Activated naive CD4-positive, alpha-beta T cell treated with anti-CD3 and anti-CD28 coated beads, Interleukin-2, amount 50 U/mL, for 72 hours (primary cell): ENCODE measurements around the gene ERICH6B. TPM values are rescaled to one million over a fixed set of nuclear protein-coding genes. Genes with fewer than 3 reads are reported as not detected.

Source experiments
- ATAC-seq, 2 donors: fragments of 150-1000 bp; cut with Tn5 transposase; 2 replicates each; pipeline ENCODE4 v1.10.0; 2021; ENCODE audit warnings: mild to moderate bottlenecking in 2 of 2, moderate library complexity in 2 of 2
- DNase-seq, 2 donors: peaks; one replicate each; pipeline ENCODE4 v3.0.0; 2021 to 2022; ENCODE audit warnings: low spot score in 2 of 2
- H3K27ac Mint-ChIP-seq, 2 donors: one replicate each; pipeline ENCODE4 v1.8.0; 2022; ENCODE audit warnings: mild to moderate bottlenecking in 2 of 2, mixed read lengths in 2 of 2
- H3K36me3 Mint-ChIP-seq, 2 donors: one replicate each; pipeline ENCODE4 v1.8.0; 2022; ENCODE audit warnings: mixed read lengths in 2 of 2
- H3K9me3 Mint-ChIP-seq, 2 donors: one replicate each; pipeline ENCODE4 v1.8.0; 2022; ENCODE audit warnings: mixed read lengths in 2 of 2
- total RNA-seq, 2 donors: library from RNA; stranded (reverse); gene quantifications; one replicate each; pipeline ENCODE4 v1.2.3, GENCODE V29; 2022

Gene ERICH6B
- total RNA-seq, 2 donors from 2014 or later, result not detected

DNA sequence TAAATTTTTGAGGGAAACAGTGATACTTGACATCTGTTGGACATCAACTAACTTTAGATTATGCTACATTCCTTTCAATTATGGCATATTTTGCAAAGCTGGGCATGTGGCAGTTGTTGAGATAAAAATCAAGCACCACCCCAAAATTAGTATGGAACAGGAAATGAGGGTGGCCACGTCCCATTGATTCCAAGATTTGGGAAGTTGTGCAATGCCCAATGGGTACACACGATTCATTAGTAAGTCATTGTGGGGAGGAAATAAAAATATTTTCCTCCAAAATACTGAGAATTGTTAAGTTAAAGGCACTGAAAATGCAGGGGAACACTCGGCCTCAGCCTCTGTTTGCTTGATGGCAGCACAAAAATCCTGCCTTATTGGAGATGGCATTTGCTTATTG lies 7.6 kb downstream of the ERICH6B start:
- ATAC-seq (no peak), DNase-seq (no peak)
- Mint-ChIP-seq H3K27ac (no peak overlapping the region), H3K36me3 (no peaks in the 10 kb centered on the region), H3K9me3 (no peaks in the 10 kb centered on the region)

DNA sequence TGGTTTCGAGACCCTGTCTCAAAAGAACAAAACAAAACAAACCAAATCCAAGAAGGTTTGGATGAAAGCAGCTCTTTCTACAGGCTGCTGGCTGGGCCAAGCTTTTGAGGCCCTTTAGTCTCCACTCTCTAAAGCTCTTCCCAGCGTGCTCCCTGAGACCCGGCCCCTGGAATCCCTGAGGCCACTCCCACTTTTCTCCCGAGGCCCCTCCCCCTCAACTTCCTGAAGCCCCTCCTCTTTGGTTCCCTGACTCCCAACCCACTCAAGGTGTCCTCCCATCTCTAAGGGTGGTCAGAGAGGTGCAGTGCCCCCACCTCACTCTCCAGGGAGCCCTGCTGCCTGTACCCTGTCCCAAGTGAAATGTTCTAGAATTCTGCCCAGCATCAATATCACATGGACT lies 10.6 kb downstream of the ERICH6B start:
- Mint-ChIP-seq H3K36me3 (no peaks in the 10 kb centered on the region), H3K9me3 (no peaks in the 10 kb centered on the region), H3K27ac (no peak overlapping the region)
- ATAC-seq (no peak), DNase-seq (no peak)

DNA sequence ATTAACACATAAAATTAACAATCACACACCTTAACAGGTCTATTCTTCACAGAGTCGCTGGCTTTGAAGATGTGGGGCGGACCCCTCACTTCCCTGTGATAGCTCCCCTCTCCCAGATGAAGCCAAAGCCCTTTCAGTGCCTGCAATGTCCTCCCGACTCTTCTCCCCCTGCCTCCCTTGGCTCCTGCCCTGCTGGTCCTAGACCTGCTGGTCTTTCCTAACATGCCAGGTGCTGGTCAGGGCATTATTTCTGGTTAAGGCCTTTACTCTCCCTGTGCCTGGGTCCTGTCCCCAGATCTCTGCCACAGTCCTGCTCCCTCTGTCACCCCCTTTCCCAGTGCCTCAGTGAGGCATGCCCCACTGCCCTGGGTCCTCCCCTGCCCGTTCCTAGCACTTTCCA lies 12.2 kb downstream of the ERICH6B start:
- DNase-seq, result no peak
- Mint-ChIP-seq H3K27ac (no peak overlapping the region), H3K9me3 (no peaks in the 10 kb centered on the region)

DNA sequence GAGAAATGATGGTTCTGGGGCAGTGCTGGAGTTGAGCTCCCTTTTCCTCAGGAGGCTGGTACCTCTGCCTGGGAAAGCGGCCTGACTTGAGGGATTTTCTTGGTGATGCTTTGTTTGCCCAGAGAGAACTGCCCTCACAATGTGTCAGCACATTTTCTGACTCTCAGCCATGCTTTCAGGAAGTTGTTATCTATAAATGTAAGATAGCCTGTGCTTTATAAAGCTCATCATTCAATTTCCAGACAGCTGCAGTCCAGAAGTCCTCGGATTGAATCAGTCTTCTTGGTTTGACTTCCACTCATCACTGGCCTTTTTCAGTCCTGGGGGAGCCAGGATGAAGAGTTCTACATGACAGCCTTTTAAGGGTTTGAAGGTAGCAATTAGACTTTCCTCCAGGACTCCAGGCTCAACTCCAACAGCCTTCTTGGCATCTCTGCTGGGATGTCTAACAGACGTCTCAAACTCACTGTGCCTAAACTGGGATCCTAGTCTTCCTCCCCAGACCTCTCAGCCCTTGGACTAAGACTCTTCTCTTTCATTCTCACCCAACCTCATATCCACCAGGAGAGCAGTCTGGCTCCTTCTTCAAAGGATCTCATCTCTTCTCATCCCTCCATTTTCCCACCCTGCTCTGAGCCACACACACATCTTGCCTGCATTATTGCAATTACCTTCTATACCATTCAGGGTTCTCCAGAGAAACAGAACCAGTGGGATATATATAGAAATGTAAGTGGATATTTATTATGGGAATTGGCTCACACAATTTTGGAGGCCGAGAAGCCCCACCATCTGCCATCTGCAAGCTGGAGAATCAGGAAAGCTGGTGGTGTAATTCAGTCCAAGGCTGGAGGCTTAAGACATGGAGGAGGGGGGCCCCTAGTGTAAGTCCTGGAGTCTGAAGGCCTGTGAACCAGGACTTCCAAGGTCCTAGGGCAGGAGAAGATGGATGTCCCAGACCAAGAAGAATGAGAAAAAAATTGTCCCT lies 13.1 kb downstream of the ERICH6B start:
- Mint-ChIP-seq H3K36me3 (no peaks in the 10 kb centered on the region), H3K27ac (no peak overlapping the region), H3K9me3 (no peaks in the 10 kb centered on the region)
- ATAC-seq (no peak), DNase-seq (no peak)

More for the DNA sequence above, 12.2 kb downstream of the ERICH6B start:
- no peak for ATAC-seq
- H3K36me3 Mint-ChIP-seq, result no peaks in the 10 kb centered on the region

DNA sequence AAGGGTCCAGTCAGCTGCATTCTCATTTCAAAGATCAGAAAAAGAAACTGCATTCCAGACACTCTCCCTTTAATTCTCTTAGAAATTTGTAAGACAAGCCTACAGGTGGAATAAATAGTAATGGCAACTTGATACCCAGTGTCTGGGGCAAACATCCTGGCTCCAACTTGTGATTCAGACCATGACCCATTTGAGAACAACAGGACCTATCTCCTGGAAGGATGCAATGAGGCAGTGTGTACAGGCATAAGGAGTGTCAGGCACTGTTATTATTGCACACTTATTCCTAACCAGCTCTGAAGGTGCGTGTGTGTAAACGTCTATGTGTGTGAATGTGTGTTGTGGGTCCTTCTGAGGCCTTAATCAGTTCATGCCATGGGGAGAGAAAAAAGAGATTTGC lies 13.9 kb downstream of the ERICH6B start:
- Mint-ChIP-seq H3K9me3 (no peaks in the 10 kb centered on the region), H3K27ac (no peak overlapping the region), H3K36me3 (no peaks in the 10 kb centered on the region)
- DNase-seq (no peak), ATAC-seq (no peak)

DNA sequence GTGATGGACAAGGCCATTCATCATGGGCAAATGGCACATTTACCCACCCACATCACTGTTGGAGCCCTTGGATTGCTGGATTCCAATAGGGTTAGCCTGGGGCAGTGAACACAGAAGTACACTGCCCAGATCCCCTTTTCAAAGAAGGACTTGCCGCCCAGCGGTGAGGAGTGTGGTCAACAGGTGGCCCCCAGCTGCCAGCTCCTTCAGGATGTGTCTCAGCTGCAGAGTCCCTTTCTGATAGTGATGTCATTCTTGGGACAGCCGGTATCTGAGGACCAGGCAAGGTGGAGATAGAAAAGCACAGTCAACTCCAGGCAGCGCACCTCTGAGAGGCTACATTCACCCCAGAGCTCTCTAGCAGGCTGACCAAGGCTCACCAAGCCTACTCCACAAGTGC lies 16.9 kb downstream of the ERICH6B start:
- Mint-ChIP-seq H3K9me3 (peaks cover 0 to 4% of the 10 kb centered on the region in 2 donors), H3K27ac (no peak overlapping the region), H3K36me3 (no peaks in the 10 kb centered on the region)
- DNase-seq (no peak), ATAC-seq (no peak)

DNA sequence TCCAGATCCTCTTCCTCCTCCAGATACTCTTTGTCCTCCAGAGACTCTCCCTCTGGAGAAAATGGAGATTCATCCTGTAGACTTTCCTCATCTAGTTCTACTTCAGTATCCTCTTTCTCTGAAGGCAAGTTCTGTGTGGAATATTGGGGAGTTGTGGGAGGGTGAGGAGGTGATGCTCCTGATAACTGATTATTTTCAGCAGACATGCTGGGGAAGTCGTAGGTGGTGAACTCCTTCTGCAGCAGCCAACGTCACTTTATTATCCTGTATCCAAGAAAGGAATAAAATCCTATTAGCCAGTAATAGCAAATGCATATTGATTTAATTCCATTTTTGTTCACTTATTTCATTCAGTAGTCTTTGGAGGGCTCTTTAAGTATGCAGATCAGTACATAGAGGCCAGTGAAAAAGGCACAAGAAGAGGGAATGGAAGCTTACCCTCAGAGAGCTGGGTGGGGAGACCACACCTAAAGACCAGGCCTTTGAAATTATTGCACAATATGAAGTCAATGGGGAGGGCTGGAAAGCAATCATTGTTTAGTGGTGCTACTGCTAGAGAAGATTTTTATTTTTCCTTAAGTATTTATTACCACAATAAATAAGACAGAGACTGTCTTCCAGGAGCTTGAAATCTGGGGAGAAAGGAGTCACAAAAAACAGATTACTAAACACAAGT lies 18.6 kb downstream of the ERICH6B start:
- ATAC-seq, result no peak
- Mint-ChIP-seq H3K36me3 (no peaks in the 10 kb centered on the region), H3K9me3 (peaks cover 0 to 4% of the 10 kb centered on the region in 2 donors), H3K27ac (no peak overlapping the region)
- DNase-seq, result no peak

DNA sequence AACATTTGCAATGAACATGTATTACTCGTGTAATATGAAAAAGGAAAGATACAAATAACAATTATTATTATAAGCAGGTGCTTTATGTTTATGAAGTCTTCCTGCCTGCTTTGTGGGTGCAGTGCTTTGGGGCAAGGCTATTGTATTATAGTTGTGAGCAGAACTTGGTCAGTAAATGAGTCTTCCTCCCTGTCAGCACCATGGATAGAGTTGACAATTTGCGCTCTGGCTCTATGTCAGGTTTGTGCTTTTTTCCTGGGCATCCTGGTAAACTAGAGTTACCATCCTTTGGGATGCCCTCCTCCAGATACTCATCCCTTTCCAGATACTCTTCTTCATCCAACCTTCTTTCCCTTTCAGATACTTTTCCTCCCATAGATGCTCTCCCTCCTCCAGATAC lies 19.6 kb downstream of the ERICH6B start:
- DNase-seq, result no peak
- no peak for ATAC-seq
- H3K27ac Mint-ChIP-seq, result no peak overlapping the region
- H3K36me3 Mint-ChIP-seq, result no peaks in the 10 kb centered on the region
- peaks cover 0 to 4% of the 10 kb centered on the region in 2 donors for H3K9me3 Mint-ChIP-seq

DNA sequence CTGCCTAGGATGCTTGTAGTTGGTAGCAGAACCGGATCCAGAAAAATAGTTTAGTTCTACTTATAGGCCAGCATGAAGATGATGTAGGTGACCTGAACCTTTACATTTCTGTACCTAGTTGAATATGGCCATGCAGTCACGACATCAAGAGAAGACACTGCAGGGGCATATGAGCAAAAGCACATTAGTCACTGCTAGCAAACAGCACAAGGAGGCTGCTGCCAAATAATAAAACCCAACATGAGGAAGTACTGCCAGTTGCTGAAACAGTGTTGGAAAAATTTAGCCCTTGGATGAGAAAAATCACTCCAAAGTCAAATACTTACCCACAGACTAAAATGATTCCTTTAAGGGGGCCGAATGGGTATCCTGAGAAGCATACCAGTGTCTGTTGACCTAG lies 20.8 kb downstream of the ERICH6B start:
- ATAC-seq (no peak), DNase-seq (no peak)
- H3K9me3 Mint-ChIP-seq, result peaks cover 0 to 4% of the 10 kb centered on the region in 2 donors
- no peak overlapping the region for H3K27ac Mint-ChIP-seq
- H3K36me3 Mint-ChIP-seq, result no peaks in the 10 kb centered on the region

DNA sequence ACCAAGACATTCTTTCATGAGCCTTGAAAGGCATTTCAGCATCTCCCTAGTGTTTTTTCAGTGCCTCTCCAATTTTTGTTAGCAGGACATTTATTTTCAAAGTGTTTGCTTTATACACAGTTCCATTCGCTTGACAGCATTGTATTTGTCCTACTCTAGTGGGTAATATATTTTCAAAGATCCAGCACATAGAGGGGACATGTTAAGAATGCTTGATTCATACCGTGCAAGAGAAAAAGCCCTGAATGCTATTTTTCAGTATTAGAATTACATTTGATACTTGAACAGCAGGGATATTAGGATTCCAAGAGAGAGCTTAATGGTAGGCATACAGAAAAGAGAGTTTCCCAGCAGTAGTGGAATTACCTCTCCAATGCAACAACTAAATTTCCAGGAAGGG lies 21.3 kb downstream of the ERICH6B start:
- H3K27ac Mint-ChIP-seq, result no peak overlapping the region
- no peak for ATAC-seq
- DNase-seq, result no peak
- no peaks in the 10 kb centered on the region for H3K36me3 Mint-ChIP-seq
- peaks cover 0 to 4% of the 10 kb centered on the region in 2 donors for H3K9me3 Mint-ChIP-seq

DNA sequence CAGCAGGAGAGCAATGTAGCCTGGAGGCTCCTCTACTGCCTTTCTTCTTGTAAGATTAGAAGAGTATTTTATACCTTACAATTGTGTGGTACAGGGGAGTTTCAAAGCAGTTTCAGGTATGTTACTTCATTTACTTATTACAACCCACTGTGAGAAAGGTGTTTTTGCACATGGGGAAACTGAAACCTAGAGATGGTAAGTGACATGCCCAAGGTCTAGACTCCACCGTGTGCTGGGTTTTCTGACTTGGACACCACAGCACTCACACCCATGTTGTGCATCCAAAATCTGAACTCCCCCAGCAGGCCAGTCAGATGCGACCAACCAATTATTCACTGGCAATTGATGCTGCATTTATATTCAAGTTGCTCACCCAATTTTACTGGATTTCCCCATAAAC lies 22.8 kb downstream of the ERICH6B start:
- no peak for DNase-seq
- Mint-ChIP-seq H3K27ac (no peak overlapping the region), H3K9me3 (peaks cover 0 to 4% of the 10 kb centered on the region in 2 donors), H3K36me3 (no peaks in the 10 kb centered on the region)
- ATAC-seq, result peak in 1 of 2 donors; percentile 48

DNA sequence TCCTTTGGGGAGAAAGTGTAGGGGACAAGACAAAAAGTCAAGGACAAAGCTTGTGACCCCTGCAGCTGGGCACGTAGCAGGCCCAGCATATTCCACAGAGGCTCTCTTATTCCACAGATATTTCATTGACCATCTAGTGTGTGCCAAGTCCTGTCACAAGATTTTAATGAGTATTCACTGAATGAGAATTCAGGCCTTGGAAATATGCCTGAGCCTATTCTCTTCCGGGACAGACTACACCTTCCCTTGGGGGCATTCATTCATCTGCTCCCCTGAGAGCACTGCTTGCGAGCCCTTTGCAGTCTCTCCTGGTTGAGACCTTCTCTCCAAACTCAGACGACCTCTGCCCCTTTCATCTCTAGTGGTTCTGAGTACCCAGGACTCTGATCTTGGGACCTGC lies 25.5 kb downstream of the ERICH6B start:
- no peaks in the 10 kb centered on the region for H3K9me3 Mint-ChIP-seq
- H3K36me3 Mint-ChIP-seq, result no peaks in the 10 kb centered on the region

DNA sequence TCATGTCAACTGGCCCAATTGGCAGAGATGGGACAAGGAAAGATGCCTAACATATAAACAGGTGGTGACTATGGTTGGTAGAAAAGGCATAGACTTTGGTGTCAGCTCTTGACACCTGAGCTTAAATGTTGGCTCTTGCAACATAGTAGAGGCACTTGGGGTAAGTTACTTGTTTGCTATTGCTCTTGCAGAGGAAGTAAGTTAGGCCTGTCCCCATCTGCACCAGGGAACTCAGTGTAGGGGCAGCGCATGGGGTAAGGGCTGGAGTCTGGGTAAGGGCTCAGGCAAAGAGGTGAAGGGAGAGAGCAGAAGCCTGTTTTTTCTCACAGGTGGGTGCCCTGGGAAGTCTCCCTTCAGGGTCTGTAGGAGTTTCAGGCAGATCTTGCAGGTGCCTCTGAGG lies 27.6 kb downstream of the ERICH6B start:
- ATAC-seq (no peak), DNase-seq (no peak)
- Mint-ChIP-seq H3K36me3 (no peaks in the 10 kb centered on the region), H3K27ac (no peak overlapping the region), H3K9me3 (peaks cover 0 to 5% of the 10 kb centered on the region in 2 donors)

More for the DNA sequence above, 25.5 kb downstream of the ERICH6B start:
- DNase-seq, result no peak
- H3K27ac Mint-ChIP-seq, result no peak overlapping the region
- ATAC-seq, result no peak

DNA sequence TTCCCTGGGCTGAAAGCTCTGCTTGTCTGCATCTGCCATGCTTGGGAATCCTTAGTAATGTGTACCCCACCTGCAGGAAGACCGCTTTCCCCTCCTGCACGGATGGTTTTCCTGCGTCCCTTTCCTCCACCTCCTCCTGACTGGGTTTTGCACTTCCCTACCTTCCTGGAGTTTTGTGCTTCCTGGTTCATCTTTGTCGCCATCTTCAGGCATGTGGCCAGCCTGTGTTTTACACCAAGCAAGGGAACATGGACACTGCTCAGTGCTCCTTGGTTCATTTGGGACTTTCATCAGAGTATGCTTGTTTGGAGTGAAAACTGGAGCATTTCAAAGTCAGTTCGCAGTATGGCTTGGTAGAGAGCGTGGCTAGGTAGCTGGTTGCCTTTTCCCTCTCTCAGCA lies 30.7 kb downstream of the ERICH6B start:
- Mint-ChIP-seq H3K9me3 (peaks cover 0 to 5% of the 10 kb centered on the region in 2 donors), H3K36me3 (no peaks in the 10 kb centered on the region), H3K27ac (no peak overlapping the region)
- DNase-seq, result no peak
- no peak for ATAC-seq

DNA sequence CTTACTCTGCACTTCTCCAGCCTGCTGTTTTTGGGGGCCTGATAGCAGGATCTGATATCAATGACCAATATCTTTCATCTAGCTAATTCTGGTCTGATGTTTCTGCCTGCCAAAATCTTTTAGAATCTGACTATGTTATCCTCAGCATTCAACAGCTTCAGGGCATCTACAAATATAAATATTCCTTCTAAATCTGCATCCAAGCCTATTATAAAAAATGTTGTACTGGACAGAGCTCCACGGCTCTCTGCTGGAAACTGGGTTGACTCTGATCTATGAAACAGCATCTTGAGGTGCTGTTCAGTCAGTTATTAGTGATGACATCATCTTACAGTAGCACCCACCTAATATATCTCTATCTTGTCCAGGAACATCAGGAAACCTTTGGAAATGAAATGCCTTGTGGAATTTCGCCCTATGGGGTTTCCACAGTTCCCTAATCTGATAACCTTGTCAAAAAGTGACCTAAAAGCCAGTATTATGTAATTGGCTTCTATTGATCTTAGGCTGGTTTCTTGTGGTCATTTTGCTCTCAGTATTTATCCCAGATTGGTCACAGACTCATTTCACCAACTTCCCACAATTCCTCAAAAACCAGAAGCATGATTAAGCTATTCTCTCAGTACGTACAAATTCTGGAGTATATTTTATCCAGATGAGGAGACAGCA lies 33.0 kb downstream of the ERICH6B start:
- Mint-ChIP-seq H3K36me3 (no peaks in the 10 kb centered on the region), H3K9me3 (peaks cover 0 to 5% of the 10 kb centered on the region in 2 donors), H3K27ac (no peak overlapping the region)
- DNase-seq (no peak), ATAC-seq (no peak)

DNA sequence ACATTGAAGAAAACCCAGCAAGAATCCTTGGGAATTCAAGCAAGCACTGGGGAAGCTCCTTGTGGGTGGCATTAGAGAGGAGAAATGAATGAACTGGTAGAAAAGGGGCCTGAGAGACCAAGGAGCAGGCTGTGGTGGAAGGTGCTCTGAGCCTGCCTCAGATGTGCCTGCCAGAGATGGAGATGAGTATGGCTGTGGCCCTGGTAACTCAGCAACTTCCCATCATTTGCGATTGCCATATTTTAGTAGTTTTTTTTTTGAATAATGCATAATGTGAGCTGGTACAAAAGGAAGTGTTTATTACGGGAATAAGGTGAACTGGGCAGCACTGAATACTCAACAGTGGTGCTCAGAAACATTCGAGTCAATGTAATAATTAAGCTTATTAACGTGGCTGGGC lies 39.1 kb downstream of the ERICH6B start:
- DNase-seq (no peak), ATAC-seq (no peak)
- Mint-ChIP-seq H3K36me3 (no peaks in the 10 kb centered on the region), H3K9me3 (no peaks in the 10 kb centered on the region), H3K27ac (no peak overlapping the region)

DNA sequence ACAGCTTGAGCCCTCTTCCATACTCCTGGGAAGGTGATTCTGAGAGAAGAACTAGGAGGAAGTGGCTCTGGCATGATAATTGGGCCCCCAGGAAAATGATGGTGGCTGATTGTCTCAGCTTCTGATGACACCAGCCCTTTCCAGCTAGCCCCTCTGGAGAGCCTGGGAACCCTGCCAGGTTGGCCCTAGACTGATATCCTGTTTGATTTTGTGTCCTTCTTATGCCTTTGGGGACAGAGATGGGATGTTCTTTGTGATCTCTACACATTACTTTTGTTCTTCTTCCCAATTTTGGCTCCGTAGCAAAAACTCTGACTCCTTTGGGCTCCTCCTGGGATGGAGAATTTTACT lies 39.7 kb downstream of the ERICH6B start:
- Mint-ChIP-seq H3K36me3 (no peaks in the 10 kb centered on the region), H3K27ac (no peak overlapping the region), H3K9me3 (no peaks in the 10 kb centered on the region)
- no peak for DNase-seq
- ATAC-seq, result no peak
